Coronary artery (tissue), 2 donors: ENCODE measurements around the gene CEP43.

Experiments
- DNase-seq: peaks from one replicate; pipeline ENCODE4 v3.0.0-alpha.2; 2017; ENCODE audit warnings: low spot score
- H3K27ac ChIP-seq, 2 donors: fragments of 200-600 bp; sonication (generic); one replicate each; pipeline ENCODE4 v1.5.1; 2016 to 2019
- H3K4me3 ChIP-seq: fragments of 200-600 bp; sonication (generic); 2 replicates; pipeline ENCODE4 v1.5.1; 2016; ENCODE audit warnings: mild to moderate bottlenecking, moderate library complexity
- TF ChIP-seq, protein P1 (sequence below): fragments of 200-600 bp; sonication (generic); IDR thresholded peaks from one replicate; pipeline ENCODE4 v1.5.1; 2019; ENCODE audit warnings: antibody characterized with exemption

The CEP43 gene

DNA sequence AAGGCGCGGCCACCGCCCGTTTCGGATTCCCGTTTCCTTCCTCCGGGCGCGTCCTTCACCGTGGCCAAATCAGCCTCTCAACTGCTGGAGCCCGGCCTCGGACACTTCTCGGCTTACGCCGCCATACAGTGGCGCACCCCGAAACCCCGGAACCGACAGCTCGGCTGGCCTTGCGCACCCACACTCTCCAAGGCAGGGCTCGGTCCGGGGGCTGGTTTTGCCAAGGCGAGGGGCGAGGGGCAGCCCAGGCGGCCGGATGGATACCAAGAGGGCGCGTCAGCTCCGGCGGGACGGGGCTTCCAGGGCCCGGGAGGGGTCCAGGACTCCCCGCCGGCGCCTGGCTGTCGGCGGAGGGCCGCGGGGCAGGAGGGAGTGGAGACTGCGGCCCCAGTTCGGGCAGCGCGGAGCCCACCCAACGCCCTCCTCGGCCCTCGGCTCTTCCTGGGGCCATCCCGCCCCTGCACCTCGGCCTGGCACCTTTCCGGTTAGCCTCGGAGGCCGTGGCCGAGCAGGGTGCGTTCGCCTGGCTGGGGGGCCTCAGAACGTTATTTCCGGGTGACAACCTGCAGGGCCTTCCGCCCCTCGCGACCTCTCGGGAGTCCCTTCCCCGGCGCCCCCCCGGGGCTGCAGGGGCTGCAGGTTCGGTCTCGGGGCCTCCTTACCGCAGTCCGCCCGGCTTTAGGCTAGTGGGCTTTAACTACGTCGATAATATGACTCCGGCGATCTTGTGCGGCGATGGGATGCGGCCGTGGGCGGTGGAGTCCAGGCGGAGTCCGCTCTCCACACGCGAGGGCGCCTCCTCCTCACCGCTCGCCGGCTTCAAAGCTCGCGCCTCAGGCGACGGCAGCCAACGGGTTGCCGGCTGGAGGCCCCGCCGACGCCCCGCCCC lies 697 bp upstream of the CEP43 start:
- TF ChIP-seq, protein P1, sequence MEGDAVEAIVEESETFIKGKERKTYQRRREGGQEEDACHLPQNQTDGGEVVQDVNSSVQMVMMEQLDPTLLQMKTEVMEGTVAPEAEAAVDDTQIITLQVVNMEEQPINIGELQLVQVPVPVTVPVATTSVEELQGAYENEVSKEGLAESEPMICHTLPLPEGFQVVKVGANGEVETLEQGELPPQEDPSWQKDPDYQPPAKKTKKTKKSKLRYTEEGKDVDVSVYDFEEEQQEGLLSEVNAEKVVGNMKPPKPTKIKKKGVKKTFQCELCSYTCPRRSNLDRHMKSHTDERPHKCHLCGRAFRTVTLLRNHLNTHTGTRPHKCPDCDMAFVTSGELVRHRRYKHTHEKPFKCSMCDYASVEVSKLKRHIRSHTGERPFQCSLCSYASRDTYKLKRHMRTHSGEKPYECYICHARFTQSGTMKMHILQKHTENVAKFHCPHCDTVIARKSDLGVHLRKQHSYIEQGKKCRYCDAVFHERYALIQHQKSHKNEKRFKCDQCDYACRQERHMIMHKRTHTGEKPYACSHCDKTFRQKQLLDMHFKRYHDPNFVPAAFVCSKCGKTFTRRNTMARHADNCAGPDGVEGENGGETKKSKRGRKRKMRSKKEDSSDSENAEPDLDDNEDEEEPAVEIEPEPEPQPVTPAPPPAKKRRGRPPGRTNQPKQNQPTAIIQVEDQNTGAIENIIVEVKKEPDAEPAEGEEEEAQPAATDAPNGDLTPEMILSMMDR: no peak
- H3K4me3 ChIP-seq: peak overlapping the region; percentile 99
- no peak for DNase-seq
- peak overlapping the region in 1 of 2 donors; percentile 75 for H3K27ac ChIP-seq

DNA sequence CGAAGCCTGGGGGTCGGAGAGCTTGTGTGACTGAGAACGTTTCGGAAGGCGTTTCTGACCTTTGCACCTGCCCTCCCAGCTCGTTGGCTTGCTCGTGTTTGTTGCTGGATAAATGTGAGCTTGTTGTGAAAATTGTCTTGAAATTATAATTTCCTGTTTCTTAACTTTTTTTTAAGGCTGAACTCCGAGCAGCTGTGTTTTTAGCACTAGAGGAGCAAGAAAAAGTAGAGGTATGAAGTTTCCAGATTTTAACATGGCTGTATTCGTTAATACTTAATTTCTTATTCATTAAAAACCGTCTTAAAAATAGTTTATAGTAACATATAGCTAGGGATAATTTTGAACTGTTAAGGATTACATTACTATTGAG lies 672 bp downstream of the CEP43 start:
- TF ChIP-seq, protein P1: no peak
- no peak for DNase-seq
- Histone ChIP-seq H3K4me3 (peak overlapping the region; percentile 99), H3K27ac (peak overlapping the region; percentile 59 to 75)

DNA sequence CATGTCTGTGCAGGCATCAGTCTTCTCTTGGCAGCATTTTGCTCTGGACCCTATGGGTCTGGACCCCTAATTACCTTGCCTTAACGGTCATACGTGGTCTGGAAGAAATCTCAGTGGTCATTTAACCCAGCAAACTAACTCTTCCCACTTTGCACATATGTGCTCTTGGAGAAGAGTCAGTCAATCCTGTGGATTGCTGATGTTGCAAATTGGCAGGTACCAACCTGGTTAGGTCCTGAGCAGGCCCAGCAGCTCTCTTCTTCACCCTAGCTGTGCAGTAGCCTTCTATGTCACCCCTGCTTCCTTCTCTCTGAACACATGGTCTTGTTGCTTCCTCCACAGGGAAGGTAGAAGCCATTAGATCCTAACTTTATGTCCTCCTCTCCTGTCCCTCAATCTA lies 1.6 kb downstream of the CEP43 start:
- no peak for DNase-seq
- Histone ChIP-seq H3K27ac (no peak overlapping the region), H3K4me3 (no peak overlapping the region)
- TF ChIP-seq, protein P1: no peak

DNA sequence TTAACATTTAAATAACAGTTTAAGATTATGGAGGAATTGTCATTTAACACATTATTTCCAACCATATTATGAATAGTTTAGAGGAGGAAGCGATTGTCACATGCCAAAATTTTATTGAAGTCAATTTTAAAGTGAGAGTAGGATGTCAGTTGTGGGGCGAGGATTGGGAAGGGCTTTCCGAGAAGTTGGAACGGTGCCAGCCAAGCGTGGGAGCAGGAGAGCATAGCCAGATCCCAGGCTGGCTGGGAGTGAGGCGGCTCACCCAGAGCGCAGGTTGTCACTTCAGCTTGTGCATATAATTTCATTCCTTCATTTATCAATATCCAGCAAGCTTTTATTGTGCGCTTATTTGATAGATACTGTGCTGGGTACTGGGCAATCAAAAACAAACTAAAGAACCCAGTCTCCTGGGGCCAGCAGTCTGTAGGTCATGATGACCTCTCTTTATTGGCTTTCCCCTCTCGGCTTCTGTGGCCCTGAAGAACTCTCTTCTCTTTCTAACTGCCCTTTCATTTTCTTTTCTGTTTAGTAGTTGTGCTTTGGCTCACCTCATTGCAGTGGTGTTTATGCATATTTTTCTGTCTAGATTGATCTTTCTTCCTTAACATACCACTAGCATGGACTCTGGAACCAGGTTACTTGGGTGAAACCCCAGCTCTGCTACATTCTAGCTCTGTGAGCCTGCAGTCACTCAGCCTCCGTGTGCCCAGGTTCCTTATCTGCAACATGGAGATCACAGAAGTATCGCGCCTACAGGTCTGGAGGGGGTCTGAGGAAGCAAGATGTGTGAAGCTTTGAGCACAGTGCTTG lies 6.4 kb downstream of the CEP43 start:
- TF ChIP-seq, protein P1: no peak
- H3K4me3 ChIP-seq: no peak overlapping the region
- no peak overlapping the region for H3K27ac ChIP-seq
- DNase-seq: no peak

DNA sequence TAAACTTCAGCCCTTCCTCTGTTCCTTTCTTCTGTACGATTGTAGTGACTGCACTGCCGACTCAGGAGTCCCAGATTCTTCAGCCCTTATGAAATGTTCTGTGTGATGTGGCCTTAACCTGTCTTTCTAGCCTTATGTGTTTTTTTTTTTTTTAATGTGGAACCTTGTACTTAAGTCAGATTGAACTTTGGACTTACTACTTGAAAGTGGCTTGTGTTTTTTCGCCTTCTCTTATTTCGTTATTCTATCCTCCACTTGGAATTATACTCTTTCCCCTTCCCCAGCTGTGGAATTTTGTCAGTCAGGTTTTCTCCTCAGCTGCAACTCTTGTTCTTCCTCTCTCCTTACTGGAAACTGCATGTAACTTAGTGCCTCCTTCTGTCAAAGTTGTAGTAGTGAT lies 8.8 kb downstream of the CEP43 start:
- Histone ChIP-seq H3K4me3 (no peak overlapping the region), H3K27ac (no peak overlapping the region)
- no peak for DNase-seq
- TF ChIP-seq, protein P1: no peak

DNA sequence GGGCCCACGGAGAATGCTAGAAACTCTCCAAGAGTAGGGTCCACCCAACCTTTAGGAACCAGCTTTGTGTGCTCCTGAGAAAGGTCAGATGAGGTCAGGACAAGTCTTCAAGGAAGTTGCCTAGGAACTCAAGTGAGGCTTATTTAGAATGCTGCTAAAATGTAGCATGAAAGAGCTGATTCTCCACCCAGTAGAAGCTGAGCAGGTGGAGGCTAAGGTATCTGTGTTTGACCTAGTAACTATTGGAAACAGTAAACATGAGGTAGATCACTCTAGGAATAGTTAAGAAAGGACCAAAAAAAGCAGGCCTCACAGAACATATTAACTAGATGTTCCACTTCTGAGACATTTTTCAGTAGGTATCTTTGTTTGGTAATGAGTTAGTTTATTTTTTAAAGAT lies 13.9 kb downstream of the CEP43 start:
- DNase-seq: no peak
- TF ChIP-seq, protein P1: no peak
- no peak overlapping the region for H3K27ac ChIP-seq
- no peak overlapping the region for H3K4me3 ChIP-seq
